Lower leg skin (tissue), 4 donors: ENCODE data around the gene ASAP3. TPM values are rescaled to one million over a fixed set of nuclear protein-coding genes. Genes with fewer than 3 reads are reported as not detected.

Source experiments
- DNase-seq, 2 donors: peaks; one replicate each; pipeline ENCODE4 v3.0.0-alpha.2; 2019; ENCODE audit warnings: low spot score in 2 of 2
- H3K4me3 ChIP-seq: fragments of 200-600 bp; sonication (generic); 2 replicates; pipeline ENCODE4 v1.5.1; 2017; ENCODE audit warnings: mild to moderate bottlenecking, low read depth; ENCODE audit not compliant: poor library complexity, severe bottlenecking
- POLR2A ChIP-seq, 2 donors: fragments of 450-650 bp; IDR thresholded peaks; one replicate each; pipeline ENCODE4 v1.6.1; 2016 to 2017; ENCODE audit warnings: antibody characterized with exemption in 2 of 2, mild to moderate bottlenecking in 1 of 2, moderate library complexity in 1 of 2
- WGBS, 2 donors: methylation state at CpG; one replicate each; pipeline ENCODE4 v1.1.5; 2018; 5-methylcytosine and 5-hydroxymethylcytosine counted together
- intact Hi-C: fragments of 100-400 bp; cut with DNase I; formaldehyde crosslinking; loops from one replicate; pipeline ENCODE4 v1.15.0; 2023; ENCODE audit warnings: low total_unique reads
- total RNA-seq, 4 donors: library from RNA; depleted of rRNA; stranded (reverse); fragments of >200 nt; gene quantifications; one replicate each; pipeline ENCODE4 v1.1.0, GENCODE V29; 2016
- TF ChIP-seq, protein P1 (sequence below), 3 donors: fragments of 450-650 bp; IDR thresholded peaks; one replicate each; pipeline ENCODE4 v1.5.1; 2016; ENCODE audit warnings: antibody characterized with exemption in 3 of 3, mild to moderate bottlenecking in 3 of 3, moderate library complexity in 2 of 3

Gene ASAP3
- total RNA-seq, 4 donors from 2014 or later, result 103 to 114 (median 108) TPM

DNA sequence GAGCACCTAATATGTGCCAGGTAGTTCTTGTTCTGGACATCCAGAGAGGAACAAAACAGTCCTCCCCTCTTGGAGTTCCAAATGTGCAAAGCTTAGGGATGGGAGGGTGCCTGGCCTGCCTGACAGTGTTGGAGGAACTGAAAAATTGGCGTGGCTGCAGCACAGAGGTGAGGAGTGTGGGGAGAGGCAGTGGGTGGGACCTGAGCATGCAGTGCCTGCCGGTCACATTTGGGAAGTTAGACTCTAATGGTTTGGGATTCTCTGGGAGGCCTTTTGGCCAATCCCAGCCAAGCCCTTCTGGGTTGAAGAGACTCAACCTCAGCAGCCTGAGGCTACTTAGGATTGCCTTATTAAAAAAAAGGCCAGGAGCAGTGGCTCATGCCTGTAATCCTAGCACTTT is 57.2 kb downstream of the ASAP3 start:
- 19 to 55% methylated on average over 2 of the region's 2 CpGs for WGBS, 2 donors

DNA sequence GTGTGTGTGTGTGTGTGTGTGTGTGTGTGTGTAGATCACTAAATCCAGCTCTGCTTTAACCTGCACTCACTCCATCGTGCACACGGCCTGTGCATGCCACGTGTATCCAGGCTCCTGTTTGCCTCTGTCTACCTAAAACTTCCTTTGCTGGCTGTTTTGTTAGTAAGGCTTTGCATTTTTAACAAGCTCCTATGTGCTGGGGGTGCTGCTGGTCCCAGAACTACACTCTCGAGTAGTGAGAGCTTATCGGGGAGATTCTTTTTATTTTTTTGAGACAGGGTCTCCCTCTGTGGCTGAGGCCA is 58.8 kb downstream of the ASAP3 start:
- WGBS, 2 donors, result 30 to 37% methylated on average over 5 of the region's 5 CpGs
- no peak for DNase-seq
- intact Hi-C loops, result loop anchor here (10.0 kb wide), 1 partner anchor 60 kb away; the partner anchor contains the start of gene ASAP3
- no peak overlapping the region for H3K4me3 ChIP-seq
- TF ChIP-seq, protein P1, sequence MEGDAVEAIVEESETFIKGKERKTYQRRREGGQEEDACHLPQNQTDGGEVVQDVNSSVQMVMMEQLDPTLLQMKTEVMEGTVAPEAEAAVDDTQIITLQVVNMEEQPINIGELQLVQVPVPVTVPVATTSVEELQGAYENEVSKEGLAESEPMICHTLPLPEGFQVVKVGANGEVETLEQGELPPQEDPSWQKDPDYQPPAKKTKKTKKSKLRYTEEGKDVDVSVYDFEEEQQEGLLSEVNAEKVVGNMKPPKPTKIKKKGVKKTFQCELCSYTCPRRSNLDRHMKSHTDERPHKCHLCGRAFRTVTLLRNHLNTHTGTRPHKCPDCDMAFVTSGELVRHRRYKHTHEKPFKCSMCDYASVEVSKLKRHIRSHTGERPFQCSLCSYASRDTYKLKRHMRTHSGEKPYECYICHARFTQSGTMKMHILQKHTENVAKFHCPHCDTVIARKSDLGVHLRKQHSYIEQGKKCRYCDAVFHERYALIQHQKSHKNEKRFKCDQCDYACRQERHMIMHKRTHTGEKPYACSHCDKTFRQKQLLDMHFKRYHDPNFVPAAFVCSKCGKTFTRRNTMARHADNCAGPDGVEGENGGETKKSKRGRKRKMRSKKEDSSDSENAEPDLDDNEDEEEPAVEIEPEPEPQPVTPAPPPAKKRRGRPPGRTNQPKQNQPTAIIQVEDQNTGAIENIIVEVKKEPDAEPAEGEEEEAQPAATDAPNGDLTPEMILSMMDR (IDR thresholded peaks at IDR 0.05), result no peak
- no peak for TF ChIP-seq POLR2A (IDR thresholded peaks at IDR 0.05)

More for the DNA sequence above, 57.2 kb downstream of the ASAP3 start:
- no peak for DNase-seq
- TF ChIP-seq, protein P1 (IDR thresholded peaks at IDR 0.05), result no peak
- TF ChIP-seq POLR2A (IDR thresholded peaks at IDR 0.05), result no peak
- intact Hi-C loops, result loop anchor here (10.0 kb wide), 1 partner anchor 58 kb away; the partner anchor contains the start of gene ASAP3
- no peak overlapping the region for H3K4me3 ChIP-seq

DNA sequence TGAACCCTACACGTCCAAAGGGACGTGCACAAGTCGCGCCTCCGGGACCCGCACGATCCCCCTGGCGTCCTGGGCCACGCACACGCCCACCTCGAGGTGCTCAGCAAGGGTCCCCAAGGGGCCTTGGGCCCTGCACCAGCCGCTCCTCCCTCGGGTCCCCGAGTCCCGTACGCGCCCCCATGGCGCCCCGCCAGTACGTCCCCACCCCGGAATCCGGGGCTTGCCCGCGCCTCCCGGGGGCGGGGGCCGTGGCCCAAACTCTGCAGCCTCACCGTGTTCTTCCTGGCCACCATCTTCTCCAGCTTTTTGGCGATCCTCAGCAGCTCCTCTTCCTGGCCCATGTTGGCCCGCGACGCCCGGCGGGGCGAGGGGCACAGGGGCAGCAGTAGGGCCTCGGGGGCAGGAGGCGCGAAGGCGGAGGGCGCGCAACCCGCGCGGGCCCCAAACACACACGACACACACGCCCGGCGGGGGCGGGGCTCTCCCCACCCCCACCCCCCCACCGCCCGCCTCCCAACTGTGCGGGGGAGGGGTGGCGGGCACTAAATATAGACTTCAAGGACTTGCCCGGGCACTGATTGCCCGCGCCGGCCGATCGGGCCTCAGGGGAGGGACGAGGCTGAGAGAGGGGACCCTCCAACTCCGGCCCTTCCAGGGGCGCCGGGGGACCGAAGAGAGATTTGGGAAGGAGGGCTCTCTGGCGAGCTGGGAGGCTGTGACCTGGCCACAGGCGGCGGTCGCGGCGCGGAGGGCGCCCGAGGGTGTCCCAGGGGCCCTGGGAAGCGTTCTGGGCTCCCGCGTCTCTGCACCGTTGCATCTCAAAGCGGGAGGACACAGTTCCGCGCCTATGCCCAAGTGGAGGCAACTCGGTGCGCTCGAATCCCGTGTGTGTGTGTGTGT is 59.4 kb downstream of the ASAP3 start, which contains the start of gene TCEA3:
TSS of gene TCEA3 (minus strand) at position 456 of the 900 bp plus-strand sequence. CDS start at position 341, 115 bp downstream.
- DNase-seq, result no peak
- peak within 1 kb of the TSS; percentile 41 for H3K4me3 ChIP-seq
- TF ChIP-seq, protein P1 (IDR thresholded peaks at IDR 0.05), result no peak
- TF ChIP-seq POLR2A (IDR thresholded peaks at IDR 0.05), result no peak
- intact Hi-C loops, result loop anchor here (10.0 kb wide), 1 partner anchor 60 kb away; the partner anchor contains the start of gene ASAP3
- 0% methylated on average over 15 to 21 of the region's 84 CpGs for WGBS, 2 donors

DNA sequence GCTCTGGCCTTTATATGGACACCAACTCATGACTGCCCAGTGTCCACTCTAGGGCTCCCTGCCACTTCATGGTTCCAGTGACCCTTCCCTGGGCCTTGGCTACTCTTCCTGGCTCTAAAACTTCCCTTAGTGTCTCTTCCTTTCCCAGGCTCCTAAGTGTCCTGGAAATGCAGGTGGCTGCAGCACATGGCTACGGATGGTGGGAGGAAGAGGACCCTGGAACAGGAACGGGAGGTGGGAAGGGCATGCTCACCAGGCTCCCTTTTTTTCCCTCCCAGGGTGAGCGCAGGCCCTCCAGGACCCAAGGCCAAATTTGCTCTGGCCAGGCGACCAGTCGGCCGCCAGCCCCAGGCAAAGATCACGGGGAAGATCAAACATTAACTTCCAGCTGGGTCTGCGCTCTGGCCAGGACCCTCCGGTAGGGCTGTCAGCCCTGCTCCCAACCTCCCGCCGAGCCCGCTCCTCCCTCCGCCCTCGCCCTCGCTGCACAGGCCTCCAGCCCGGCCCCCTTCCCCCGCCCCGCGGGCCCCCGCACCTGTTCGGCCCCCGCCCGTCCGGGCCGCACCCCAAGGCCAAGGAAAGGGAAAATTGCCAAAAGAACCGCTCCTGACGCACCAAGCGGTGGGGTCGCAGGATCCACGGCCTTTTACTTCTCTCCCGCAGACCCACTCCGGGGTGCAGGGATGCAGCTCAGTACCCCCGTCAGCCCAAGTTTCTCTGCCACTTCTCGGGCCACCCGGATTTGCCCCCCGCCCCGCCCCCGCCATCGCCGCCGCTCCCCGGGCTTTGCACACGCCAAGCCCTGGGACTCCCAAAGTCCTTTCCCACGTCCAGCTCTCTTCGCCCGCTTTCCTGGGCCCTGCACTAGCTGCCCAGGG is 60.3 kb downstream of the ASAP3 start:
- WGBS, 2 donors, result 11 to 15% methylated on average over 27 to 41 of the region's 46 CpGs
- intact Hi-C loops, result loop anchor here (10.0 kb wide), 1 partner anchor 61 kb away; the partner anchor contains the start of gene ASAP3

DNA sequence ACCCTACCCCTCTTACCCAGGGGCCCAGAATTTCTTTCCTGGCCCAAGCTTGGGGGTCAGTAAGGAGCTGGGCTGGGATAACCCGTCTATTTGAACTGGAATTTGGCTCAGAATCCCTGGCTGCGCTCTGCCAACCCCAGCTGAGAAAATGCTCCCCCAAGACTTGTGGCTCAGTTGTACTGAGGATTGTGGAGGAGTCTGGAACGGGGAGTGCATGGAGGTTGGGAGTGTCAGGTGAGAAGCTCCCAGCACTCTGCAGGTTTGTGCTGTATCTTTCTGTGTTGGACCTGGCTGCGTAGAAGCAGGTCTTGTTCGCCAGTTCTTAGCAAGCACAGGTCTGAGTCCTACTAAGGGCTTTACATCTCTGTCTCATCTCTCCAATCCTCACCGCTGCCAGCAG is 61.0 kb downstream of the ASAP3 start:
- TF ChIP-seq POLR2A (IDR thresholded peaks at IDR 0.05), result no peak
- TF ChIP-seq, protein P1 (IDR thresholded peaks at IDR 0.05), result no peak
- WGBS, 2 donors, result 35 to 43% methylated on average over 5 to 6 of the region's 6 CpGs
- no peak overlapping the region for H3K4me3 ChIP-seq
- DNase-seq, result no peak
- intact Hi-C loops, result loop anchor here (10.0 kb wide), 1 partner anchor 62 kb away; the partner anchor contains the start of gene ASAP3

More for the DNA sequence above, 60.3 kb downstream of the ASAP3 start:
- peak overlapping the region; percentile 41 for H3K4me3 ChIP-seq
- no peak for DNase-seq
- no peak for TF ChIP-seq POLR2A (IDR thresholded peaks at IDR 0.05)
